Loucy (cell line): ENCODE results near the gene PTPN2.

Experiments used
- H2AFZ ChIP-seq: fragments of 200-600 bp; sonication (generic); 2 replicates; pipeline ENCODE4 v1.6.0; 2016; ENCODE audit warnings: antibody characterized with exemption, mild to moderate bottlenecking, low read length, moderate library complexity
- H3F3A ChIP-seq: fragments of 200-600 bp; 2 replicates; pipeline ENCODE4 v1.6.0; 2016; ENCODE audit warnings: antibody characterized with exemption, low read depth, mild to moderate bottlenecking
- H3K27me3 ChIP-seq: fragments of 200-600 bp; sonication (generic); 2 replicates; pipeline ENCODE4 v1.6.1; 2014; ENCODE audit warnings: low read length, mild to moderate bottlenecking; ENCODE audit not compliant: insufficient read depth, poor library complexity, severe bottlenecking
- H3K36me3 ChIP-seq: fragments of 200-600 bp; sonication (generic); 2 replicates; pipeline ENCODE4 v1.6.1; 2016; ENCODE audit warnings: low read length; ENCODE audit not compliant: insufficient read depth
- H3K4me1 ChIP-seq: fragments of 200-600 bp; sonication (generic); 2 replicates; pipeline ENCODE4 v1.5.1; 2014; ENCODE audit warnings: low read length, mild to moderate bottlenecking; ENCODE audit not compliant: insufficient read depth, poor library complexity, severe bottlenecking
- H3K4me2 ChIP-seq: fragments of 200-600 bp; sonication (generic); 2 replicates; pipeline ENCODE4 v1.6.0; 2014; ENCODE audit warnings: antibody characterized with exemption, low read length, low read depth, mild to moderate bottlenecking; ENCODE audit not compliant: poor library complexity, severe bottlenecking
- H3K4me3 ChIP-seq: fragments of 200-600 bp; sonication (generic); 2 replicates; pipeline ENCODE4 v1.5.1; 2014; ENCODE audit warnings: low read length, mild to moderate bottlenecking, mixed read lengths; ENCODE audit not compliant: poor library complexity, severe bottlenecking
- H3K79me2 ChIP-seq: fragments of 200-600 bp; sonication (generic); 2 replicates; pipeline ENCODE4 v1.6.1; 2014; ENCODE audit warnings: low read length; ENCODE audit not compliant: insufficient read depth
- H3K9ac ChIP-seq: fragments of 200-600 bp; sonication (generic); 2 replicates; pipeline ENCODE4 v1.6.0; 2014; ENCODE audit warnings: mild to moderate bottlenecking, low read depth, low read length, moderate library complexity; ENCODE audit not compliant: poor library complexity, severe bottlenecking
- H3K9me2 ChIP-seq: fragments of 200-600 bp; sonication (generic); replicated peaks from 2 replicates; pipeline ENCODE4 v1.6.1; 2016; ENCODE audit warnings: low read depth, low read length, mixed read lengths
- H3K9me3 ChIP-seq: fragments of 200-600 bp; sonication (generic); 2 replicates; pipeline ENCODE4 v1.6.1; 2014; ENCODE audit warnings: mild to moderate bottlenecking, antibody characterized with exemption, low read length, low read depth; ENCODE audit not compliant: insufficient read depth
- H4K20me1 ChIP-seq: fragments of 200-600 bp; sonication (generic); 2 replicates; pipeline ENCODE4 v1.6.0; 2014; ENCODE audit warnings: antibody characterized with exemption, low read length, mild to moderate bottlenecking; ENCODE audit not compliant: insufficient read depth, poor library complexity, severe bottlenecking
- EZH2phosphoT487 ChIP-seq: fragments of 200-600 bp; IDR thresholded peaks from 2 replicates; pipeline ENCODE4 v1.6.1; 2018; ENCODE audit warnings: antibody characterized with exemption, mild to moderate bottlenecking, moderate library complexity, borderline replicate concordance
- TF ChIP-seq, protein P1 (sequence below): fragments of 200-600 bp; sonication (generic); conservative IDR thresholded peaks from 2 replicates; pipeline ENCODE4 v1.5.1; 2014; ENCODE audit warnings: mild to moderate bottlenecking, antibody characterized with exemption, low read length

PTPN2 gene

DNA sequence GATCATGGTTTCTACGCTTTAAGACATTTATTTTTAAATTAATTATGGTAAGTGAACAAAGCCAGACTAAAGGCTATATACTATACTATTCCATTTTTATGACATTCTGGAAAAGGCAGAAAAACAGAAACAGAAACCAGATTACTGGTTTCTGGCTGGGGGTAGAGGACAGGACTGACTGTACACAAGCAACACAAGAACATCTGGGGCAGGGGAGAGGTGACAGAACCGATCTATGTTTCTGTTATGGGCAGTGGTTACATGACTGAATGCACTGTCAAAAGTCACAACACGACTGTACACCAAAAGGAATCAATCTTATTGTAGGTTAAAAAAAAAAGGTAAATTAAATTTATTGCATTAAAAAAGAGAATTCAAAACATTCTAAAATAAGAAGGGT, 64.7 kb downstream of the PTPN2 start:
- Histone ChIP-seq H3K36me3 (peaks cover 54% of the 10 kb centered on the region; the same call in 1 of the 2 replicates), H3K9me3 (no peaks in the 10 kb centered on the region), H3K9me2 (no peaks in the 10 kb centered on the region), H3K9ac (no peak overlapping the region), H3K4me2 (no peak overlapping the region), H3K79me2 (no peaks in the 10 kb centered on the region), H3K4me1 (no peaks in the 10 kb centered on the region), H3F3A (no peaks in the 10 kb centered on the region), H3K27me3 (no peaks in the 10 kb centered on the region), H3K4me3 (no peak overlapping the region), H4K20me1 (no peaks in the 10 kb centered on the region), H2AFZ (no peak overlapping the region)
- TF ChIP-seq, protein P1, sequence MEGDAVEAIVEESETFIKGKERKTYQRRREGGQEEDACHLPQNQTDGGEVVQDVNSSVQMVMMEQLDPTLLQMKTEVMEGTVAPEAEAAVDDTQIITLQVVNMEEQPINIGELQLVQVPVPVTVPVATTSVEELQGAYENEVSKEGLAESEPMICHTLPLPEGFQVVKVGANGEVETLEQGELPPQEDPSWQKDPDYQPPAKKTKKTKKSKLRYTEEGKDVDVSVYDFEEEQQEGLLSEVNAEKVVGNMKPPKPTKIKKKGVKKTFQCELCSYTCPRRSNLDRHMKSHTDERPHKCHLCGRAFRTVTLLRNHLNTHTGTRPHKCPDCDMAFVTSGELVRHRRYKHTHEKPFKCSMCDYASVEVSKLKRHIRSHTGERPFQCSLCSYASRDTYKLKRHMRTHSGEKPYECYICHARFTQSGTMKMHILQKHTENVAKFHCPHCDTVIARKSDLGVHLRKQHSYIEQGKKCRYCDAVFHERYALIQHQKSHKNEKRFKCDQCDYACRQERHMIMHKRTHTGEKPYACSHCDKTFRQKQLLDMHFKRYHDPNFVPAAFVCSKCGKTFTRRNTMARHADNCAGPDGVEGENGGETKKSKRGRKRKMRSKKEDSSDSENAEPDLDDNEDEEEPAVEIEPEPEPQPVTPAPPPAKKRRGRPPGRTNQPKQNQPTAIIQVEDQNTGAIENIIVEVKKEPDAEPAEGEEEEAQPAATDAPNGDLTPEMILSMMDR, result no peak
- TF ChIP-seq EZH2phosphoT487, result no peak

DNA sequence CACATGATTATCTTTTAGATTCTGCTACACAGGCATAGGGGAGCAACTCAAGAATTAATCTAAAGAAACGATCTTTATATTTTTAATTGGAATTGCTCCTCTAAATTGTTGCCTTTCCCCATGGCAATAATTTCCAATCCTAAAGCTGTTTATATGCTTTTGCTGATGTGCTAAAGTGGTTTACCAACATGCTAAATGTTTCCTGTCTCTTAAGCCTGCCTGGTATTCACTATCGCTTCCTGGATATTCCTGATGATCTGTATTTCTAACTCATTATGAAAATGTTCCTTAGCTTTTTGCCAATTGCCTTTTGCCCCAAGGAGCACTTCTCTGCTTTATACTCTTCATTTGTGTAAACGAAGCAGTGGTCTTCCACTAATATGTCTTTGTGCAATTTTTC, 65.8 kb downstream of the PTPN2 start:
- Histone ChIP-seq H3K27me3 (no peaks in the 10 kb centered on the region), H3K4me2 (no peak overlapping the region), H3K79me2 (no peaks in the 10 kb centered on the region), H3K9me2 (no peaks in the 10 kb centered on the region), H3K9ac (no peak overlapping the region), H3K4me3 (no peak overlapping the region), H4K20me1 (no peaks in the 10 kb centered on the region), H3K9me3 (no peaks in the 10 kb centered on the region), H2AFZ (no peak overlapping the region), H3F3A (no peaks in the 10 kb centered on the region), H3K36me3 (peaks cover 59% of the 10 kb centered on the region; the same call in 1 of the 2 replicates), H3K4me1 (no peaks in the 10 kb centered on the region)
- TF ChIP-seq, protein P1, result no peak
- no peak for TF ChIP-seq EZH2phosphoT487

DNA sequence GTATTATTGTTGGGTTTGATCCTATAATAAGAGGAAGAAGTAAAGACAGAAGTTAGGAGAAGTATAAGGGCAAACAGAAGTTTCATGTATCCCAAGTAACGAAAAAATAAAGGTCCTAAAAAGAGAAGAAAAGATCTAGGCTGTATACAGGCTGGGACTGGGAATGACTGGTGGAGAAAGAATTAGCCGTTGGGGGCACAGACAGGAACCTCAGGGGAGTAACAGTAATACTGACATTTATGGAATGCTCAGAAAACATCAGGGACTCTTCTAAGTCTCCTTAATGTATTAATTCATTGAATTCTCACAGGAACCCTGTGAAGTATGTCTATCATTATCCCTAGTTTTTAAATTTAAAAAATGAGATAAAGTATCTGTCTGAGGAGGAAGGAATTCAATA, 67.6 kb downstream of the PTPN2 start:
- H3K4me3 ChIP-seq, result no peak overlapping the region
- no peaks in the 10 kb centered on the region for H4K20me1 ChIP-seq
- H3K27me3 ChIP-seq, result no peaks in the 10 kb centered on the region
- no peak overlapping the region for H2AFZ ChIP-seq
- H3K9ac ChIP-seq, result no peak overlapping the region
- H3K9me3 ChIP-seq, result no peaks in the 10 kb centered on the region
- TF ChIP-seq EZH2phosphoT487, result no peak
- TF ChIP-seq, protein P1, result no peak
- H3K4me2 ChIP-seq, result no peak overlapping the region
- H3K4me1 ChIP-seq, result no peaks in the 10 kb centered on the region
- H3K9me2 ChIP-seq, result no peaks in the 10 kb centered on the region
- H3K36me3 ChIP-seq, result peaks cover 47% of the 10 kb centered on the region; the same call in 1 of the 2 replicates
- no peaks in the 10 kb centered on the region for H3K79me2 ChIP-seq
- H3F3A ChIP-seq, result no peaks in the 10 kb centered on the region
